ENCODE data around the gene PTGES2. TPM values are rescaled to one million over a fixed set of nuclear protein-coding genes. Genes with fewer than 3 reads are reported as not detected.

The PTGES2 gene
- total RNA-seq, 1 donor from 2014 or later = 60.4 TPM

- peaks cover 4% of the 10 kb centered on the region for H3K4me1 Mint-ChIP-seq (ENCODE audit: low read depth)
- no peaks in the 10 kb centered on the region for H3K9me3 Mint-ChIP-seq (ENCODE audit: low read depth)
- H3K27ac Mint-ChIP-seq = no peak within 1 kb of the TSS
- peaks cover 7% of the 10 kb centered on the region for H3K36me3 Mint-ChIP-seq (ENCODE audit: insufficient read depth)
- H3K4me3 Mint-ChIP-seq (ENCODE audit: low read depth) = peak within 1 kb of the TSS; percentile 73
- TF ChIP-seq CTCF (IDR thresholded peaks at IDR 0.05; ENCODE audit: unreplicated experiment) = no peak
- DNase-seq (ENCODE audit: low spot score, unreplicated experiment) = peak; percentile 94
- H3K27me3 Mint-ChIP-seq = no peaks in the 10 kb centered on the region
Observed at GRCh38 chr9:128159784-128160602, 32.5 kb upstream of the PTGES2 start, which contains the start of gene BBLN. Gene BBLN, plus strand, starts transcription at chr9:128160265. Its CDS starts 143 bp downstream, at chr9:128160408.

- no peak for DNase-seq (ENCODE audit: low spot score, unreplicated experiment)
- H3K9me3 Mint-ChIP-seq (ENCODE audit: low read depth) = no peaks in the 10 kb centered on the region
- TF ChIP-seq CTCF (IDR thresholded peaks at IDR 0.05; ENCODE audit: unreplicated experiment) = no peak
- H3K4me1 Mint-ChIP-seq (ENCODE audit: low read depth) = peaks cover 4% of the 10 kb centered on the region
- H3K36me3 Mint-ChIP-seq (ENCODE audit: insufficient read depth) = peaks cover 7% of the 10 kb centered on the region
- no peak overlapping the region for H3K27ac Mint-ChIP-seq
- H3K27me3 Mint-ChIP-seq = no peaks in the 10 kb centered on the region
- peak overlapping the region; percentile 68 for H3K4me3 Mint-ChIP-seq (ENCODE audit: low read depth)
Observed at GRCh38 chr9:128159522-128159783, 31.9 kb upstream of the PTGES2 start.

GRCh38 chr9:128155736-128156500 is 28.4 kb upstream of the PTGES2 start:
- no peak for DNase-seq (ENCODE audit: low spot score, unreplicated experiment)
- no peaks in the 10 kb centered on the region for H3K9me3 Mint-ChIP-seq (ENCODE audit: low read depth)
- H3K27me3 Mint-ChIP-seq = peaks cover 2% of the 10 kb centered on the region
- H3K4me3 Mint-ChIP-seq (ENCODE audit: low read depth) = no peak overlapping the region
- peaks cover 2% of the 10 kb centered on the region for H3K4me1 Mint-ChIP-seq (ENCODE audit: low read depth)
- H3K36me3 Mint-ChIP-seq (ENCODE audit: insufficient read depth) = no peaks in the 10 kb centered on the region
- H3K27ac Mint-ChIP-seq = no peak overlapping the region
- no peak for TF ChIP-seq CTCF (IDR thresholded peaks at IDR 0.05; ENCODE audit: unreplicated experiment)

- Mint-ChIP-seq H3K4me1 (ENCODE audit: low read depth) (peaks cover 4% of the 10 kb centered on the region), H3K9me3 (ENCODE audit: low read depth) (no peaks in the 10 kb centered on the region), H3K27ac (no peak overlapping the region), H3K27me3 (peaks cover 11% of the 10 kb centered on the region), H3K36me3 (ENCODE audit: insufficient read depth) (no peaks in the 10 kb centered on the region), H3K4me3 (ENCODE audit: low read depth) (no peak overlapping the region)
- no peak for DNase-seq (ENCODE audit: low spot score, unreplicated experiment)
- TF ChIP-seq CTCF (IDR thresholded peaks at IDR 0.05; ENCODE audit: unreplicated experiment) = no peak
Observed at GRCh38 chr9:128153947-128154695, 26.6 kb upstream of the PTGES2 start.

Data from progenitor cell of endocrine pancreas (in vitro differentiated cells).